K562 (cell line): ENCODE results near the gene HSD17B1. TPM values are rescaled to one million over a fixed set of nuclear protein-coding genes. Genes with fewer than 3 reads are reported as not detected.

Experiments
- CBX8 ChIP-seq: fragments of 200-600 bp; sonication (generic); IDR thresholded peaks from 2 replicates; pipeline ENCODE4 v1.6.1; 2012; ENCODE audit warnings: borderline replicate concordance, mixed run types, low read depth, mild to moderate bottlenecking, moderate library complexity, mixed read lengths, low read length, control low read depth, inconsistent platforms; ENCODE audit not compliant: poor library complexity, severe bottlenecking; ENCODE audit errors: extremely low read depth
- CREM ChIP-seq: IDR thresholded peaks from 2 replicates; pipeline ENCODE4 v1.6.1; 2014; ENCODE audit warnings: antibody characterized with exemption, low read depth
- EP300 ChIP-seq: IDR thresholded peaks from 2 replicates; pipeline ENCODE4 v1.6.1; 2012; ENCODE audit warnings: low read length, improper control_type of control experiment
- FIP1L1 ChIP-seq: fragments of 200-400 bp; formaldehyde crosslinking; IDR thresholded peaks from 2 replicates; pipeline ENCODE4 v1.6.1; 2018; ENCODE audit warnings: mild to moderate bottlenecking, low read depth, low read length; ENCODE audit not compliant: poor library complexity, severe bottlenecking
- FOSL1 ChIP-seq: fragments of 200-800 bp; sonication (Bioruptor generic); conservative IDR thresholded peaks from 2 replicates; pipeline ENCODE4 v1.6.1; 2016; ENCODE audit warnings: missing genetic modification characterization, missing compliant biosample characterization
- NR2C2 ChIP-seq, 2 experiments: fragments of 200-800 bp in 1 of 2; sonication (Bioruptor generic) in 1 of 2; sonication (generic) in 1 of 2; formaldehyde crosslinking in 1 of 2; IDR thresholded peaks; 2 replicates each; pipeline versions ENCODE4 v1.6.1 to v1.8.0; 2016 to 2022; ENCODE audit warnings: mild to moderate bottlenecking in 1 of 2, missing compliant biosample characterization in 1 of 2, missing genetic modification characterization in 1 of 2, missing genetic modification reagents in 1 of 2
- RBM39 ChIP-seq: fragments of 200-400 bp; formaldehyde crosslinking; optimal IDR thresholded peaks from 2 replicates; pipeline ENCODE3; 2018; ENCODE audit warnings: low read depth, low read length
- ZNF445 ChIP-seq: fragments of 250-450 bp; sonication (Bioruptor Pico); IDR thresholded peaks from 2 replicates; pipeline ENCODE4 v1.4.0; 2020; ENCODE audit warnings: low read depth, mild to moderate bottlenecking, moderate library complexity
- polyA plus RNA-seq, 8 experiments: library from polyadenylated mRNA; depleted of rRNA in 4 of 8; stranded (reverse) in 5 of 8; unstranded in 3 of 8; fragments of >200 nt; fragmentation: Nextera tagmentation in 2 of 8; fragmentation: Illumina TruSeq in 1 of 8; extraction: Ambion mirVana in 2 of 8; extraction: Trizol in 1 of 8; gene quantifications; 2 replicates each; pipeline versions ENCODE4 v1.2.1 to v1.2.3, GENCODE V29; 2011 to 2014; ENCODE audit warnings: inconsistent platforms in 1 of 8, missing spikeins in 1 of 8
- total RNA-seq, 7 experiments: library from RNA; depleted of rRNA in 6 of 7; stranded (reverse); fragments of >200 nt in 6 of 7; fragmentation: Illumina TruSeq in 2 of 7; extraction: Trizol in 2 of 7; gene quantifications; 2 replicates each; pipeline versions ENCODE4 v1.2.1 to v1.2.3, GENCODE V29; 2011 to 2021; ENCODE audit warnings: low replicate concordance in 1 of 7
- TF ChIP-seq, protein P1 (sequence below): fragments of 450-650 bp; IDR thresholded peaks from 2 replicates; pipeline ENCODE4 v1.6.1; 2016; ENCODE audit warnings: mild to moderate bottlenecking, moderate library complexity
- TF ChIP-seq, protein P2 (sequence below): sonication (generic); formaldehyde crosslinking; IDR thresholded peaks from 2 replicates; pipeline ENCODE4 v1.8.1; 2023; ENCODE audit warnings: mild to moderate bottlenecking, missing genetic modification reagents
- TF ChIP-seq, protein P3 (sequence below): fragments of 250-450 bp; sonication (Bioruptor Pico); IDR thresholded peaks from 2 replicates; pipeline ENCODE4 v1.8.0; 2021; ENCODE audit warnings: mild to moderate bottlenecking, moderate library complexity

Gene HSD17B1
- total and polyA plus RNA-seq, 9 of the 15 experiments (the other 6 are each of a cell fraction or from before 2014, with no cell fraction given), result 0.55 to 21.1 (median 3.6) TPM

DNA sequence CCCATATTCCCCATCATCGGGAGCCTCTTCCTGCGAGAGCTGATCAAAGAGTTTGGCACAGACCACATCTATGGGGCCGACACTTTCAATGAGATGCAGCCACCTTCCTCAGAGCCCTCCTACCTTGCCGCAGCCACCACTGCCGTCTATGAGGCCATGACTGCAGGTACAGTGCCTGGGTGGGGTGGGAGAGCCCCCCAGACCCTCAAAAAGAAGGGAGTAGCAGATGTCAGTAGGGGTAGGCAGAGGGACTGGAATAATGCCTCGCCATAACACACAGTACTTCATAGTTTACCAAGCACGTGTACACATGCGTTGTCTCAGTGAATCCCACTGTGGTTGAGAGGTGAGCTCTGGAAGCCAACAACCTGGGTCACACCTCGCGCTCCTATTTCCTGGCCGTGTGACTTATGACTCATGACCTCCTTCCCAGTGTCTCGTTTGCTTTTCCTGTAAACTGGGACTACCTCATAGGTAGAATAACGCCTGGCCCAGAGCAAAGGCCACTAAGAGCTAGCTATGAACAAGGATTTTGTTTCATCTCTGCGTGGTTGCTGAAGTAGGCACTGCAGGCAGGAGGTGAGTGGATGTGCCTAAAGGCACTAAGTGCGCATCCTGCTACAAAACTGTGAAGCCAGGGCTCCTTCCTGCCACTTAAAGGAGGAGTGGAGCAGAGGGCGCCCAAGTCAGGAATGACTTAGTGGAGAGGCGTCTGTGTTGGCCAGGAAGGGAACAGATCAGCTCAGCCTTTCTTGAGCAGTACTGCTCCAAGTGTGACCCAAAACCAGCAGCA lies 11.5 kb upstream of the HSD17B1 start (continued):
- TF ChIP-seq, protein P1, sequence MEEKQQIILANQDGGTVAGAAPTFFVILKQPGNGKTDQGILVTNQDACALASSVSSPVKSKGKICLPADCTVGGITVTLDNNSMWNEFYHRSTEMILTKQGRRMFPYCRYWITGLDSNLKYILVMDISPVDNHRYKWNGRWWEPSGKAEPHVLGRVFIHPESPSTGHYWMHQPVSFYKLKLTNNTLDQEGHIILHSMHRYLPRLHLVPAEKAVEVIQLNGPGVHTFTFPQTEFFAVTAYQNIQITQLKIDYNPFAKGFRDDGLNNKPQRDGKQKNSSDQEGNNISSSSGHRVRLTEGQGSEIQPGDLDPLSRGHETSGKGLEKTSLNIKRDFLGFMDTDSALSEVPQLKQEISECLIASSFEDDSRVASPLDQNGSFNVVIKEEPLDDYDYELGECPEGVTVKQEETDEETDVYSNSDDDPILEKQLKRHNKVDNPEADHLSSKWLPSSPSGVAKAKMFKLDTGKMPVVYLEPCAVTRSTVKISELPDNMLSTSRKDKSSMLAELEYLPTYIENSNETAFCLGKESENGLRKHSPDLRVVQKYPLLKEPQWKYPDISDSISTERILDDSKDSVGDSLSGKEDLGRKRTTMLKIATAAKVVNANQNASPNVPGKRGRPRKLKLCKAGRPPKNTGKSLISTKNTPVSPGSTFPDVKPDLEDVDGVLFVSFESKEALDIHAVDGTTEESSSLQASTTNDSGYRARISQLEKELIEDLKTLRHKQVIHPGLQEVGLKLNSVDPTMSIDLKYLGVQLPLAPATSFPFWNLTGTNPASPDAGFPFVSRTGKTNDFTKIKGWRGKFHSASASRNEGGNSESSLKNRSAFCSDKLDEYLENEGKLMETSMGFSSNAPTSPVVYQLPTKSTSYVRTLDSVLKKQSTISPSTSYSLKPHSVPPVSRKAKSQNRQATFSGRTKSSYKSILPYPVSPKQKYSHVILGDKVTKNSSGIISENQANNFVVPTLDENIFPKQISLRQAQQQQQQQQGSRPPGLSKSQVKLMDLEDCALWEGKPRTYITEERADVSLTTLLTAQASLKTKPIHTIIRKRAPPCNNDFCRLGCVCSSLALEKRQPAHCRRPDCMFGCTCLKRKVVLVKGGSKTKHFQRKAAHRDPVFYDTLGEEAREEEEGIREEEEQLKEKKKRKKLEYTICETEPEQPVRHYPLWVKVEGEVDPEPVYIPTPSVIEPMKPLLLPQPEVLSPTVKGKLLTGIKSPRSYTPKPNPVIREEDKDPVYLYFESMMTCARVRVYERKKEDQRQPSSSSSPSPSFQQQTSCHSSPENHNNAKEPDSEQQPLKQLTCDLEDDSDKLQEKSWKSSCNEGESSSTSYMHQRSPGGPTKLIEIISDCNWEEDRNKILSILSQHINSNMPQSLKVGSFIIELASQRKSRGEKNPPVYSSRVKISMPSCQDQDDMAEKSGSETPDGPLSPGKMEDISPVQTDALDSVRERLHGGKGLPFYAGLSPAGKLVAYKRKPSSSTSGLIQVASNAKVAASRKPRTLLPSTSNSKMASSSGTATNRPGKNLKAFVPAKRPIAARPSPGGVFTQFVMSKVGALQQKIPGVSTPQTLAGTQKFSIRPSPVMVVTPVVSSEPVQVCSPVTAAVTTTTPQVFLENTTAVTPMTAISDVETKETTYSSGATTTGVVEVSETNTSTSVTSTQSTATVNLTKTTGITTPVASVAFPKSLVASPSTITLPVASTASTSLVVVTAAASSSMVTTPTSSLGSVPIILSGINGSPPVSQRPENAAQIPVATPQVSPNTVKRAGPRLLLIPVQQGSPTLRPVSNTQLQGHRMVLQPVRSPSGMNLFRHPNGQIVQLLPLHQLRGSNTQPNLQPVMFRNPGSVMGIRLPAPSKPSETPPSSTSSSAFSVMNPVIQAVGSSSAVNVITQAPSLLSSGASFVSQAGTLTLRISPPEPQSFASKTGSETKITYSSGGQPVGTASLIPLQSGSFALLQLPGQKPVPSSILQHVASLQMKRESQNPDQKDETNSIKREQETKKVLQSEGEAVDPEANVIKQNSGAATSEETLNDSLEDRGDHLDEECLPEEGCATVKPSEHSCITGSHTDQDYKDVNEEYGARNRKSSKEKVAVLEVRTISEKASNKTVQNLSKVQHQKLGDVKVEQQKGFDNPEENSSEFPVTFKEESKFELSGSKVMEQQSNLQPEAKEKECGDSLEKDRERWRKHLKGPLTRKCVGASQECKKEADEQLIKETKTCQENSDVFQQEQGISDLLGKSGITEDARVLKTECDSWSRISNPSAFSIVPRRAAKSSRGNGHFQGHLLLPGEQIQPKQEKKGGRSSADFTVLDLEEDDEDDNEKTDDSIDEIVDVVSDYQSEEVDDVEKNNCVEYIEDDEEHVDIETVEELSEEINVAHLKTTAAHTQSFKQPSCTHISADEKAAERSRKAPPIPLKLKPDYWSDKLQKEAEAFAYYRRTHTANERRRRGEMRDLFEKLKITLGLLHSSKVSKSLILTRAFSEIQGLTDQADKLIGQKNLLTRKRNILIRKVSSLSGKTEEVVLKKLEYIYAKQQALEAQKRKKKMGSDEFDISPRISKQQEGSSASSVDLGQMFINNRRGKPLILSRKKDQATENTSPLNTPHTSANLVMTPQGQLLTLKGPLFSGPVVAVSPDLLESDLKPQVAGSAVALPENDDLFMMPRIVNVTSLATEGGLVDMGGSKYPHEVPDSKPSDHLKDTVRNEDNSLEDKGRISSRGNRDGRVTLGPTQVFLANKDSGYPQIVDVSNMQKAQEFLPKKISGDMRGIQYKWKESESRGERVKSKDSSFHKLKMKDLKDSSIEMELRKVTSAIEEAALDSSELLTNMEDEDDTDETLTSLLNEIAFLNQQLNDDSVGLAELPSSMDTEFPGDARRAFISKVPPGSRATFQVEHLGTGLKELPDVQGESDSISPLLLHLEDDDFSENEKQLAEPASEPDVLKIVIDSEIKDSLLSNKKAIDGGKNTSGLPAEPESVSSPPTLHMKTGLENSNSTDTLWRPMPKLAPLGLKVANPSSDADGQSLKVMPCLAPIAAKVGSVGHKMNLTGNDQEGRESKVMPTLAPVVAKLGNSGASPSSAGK, result peak; percentile 54; the same call in 1 of the 2 replicates
- TF ChIP-seq ZNF445 (CRISPR knock-in tag) (no peak), FOSL1 (tag) (peak; percentile 76; the same call in 1 of the 2 replicates), FIP1L1 (no peak), CREM (peak; percentile 35; the same call in 1 of the 2 replicates), RBM39 (no peak), EP300 (no peak), CBX8 (no peak), NR2C2 (CRISPR knock-in tag; IDR thresholded peaks at IDR 0.05) (no peak), NR2C2 (tag; IDR thresholded peaks at IDR 0.05) (peak; percentile 64)
- TF ChIP-seq, protein P2, sequence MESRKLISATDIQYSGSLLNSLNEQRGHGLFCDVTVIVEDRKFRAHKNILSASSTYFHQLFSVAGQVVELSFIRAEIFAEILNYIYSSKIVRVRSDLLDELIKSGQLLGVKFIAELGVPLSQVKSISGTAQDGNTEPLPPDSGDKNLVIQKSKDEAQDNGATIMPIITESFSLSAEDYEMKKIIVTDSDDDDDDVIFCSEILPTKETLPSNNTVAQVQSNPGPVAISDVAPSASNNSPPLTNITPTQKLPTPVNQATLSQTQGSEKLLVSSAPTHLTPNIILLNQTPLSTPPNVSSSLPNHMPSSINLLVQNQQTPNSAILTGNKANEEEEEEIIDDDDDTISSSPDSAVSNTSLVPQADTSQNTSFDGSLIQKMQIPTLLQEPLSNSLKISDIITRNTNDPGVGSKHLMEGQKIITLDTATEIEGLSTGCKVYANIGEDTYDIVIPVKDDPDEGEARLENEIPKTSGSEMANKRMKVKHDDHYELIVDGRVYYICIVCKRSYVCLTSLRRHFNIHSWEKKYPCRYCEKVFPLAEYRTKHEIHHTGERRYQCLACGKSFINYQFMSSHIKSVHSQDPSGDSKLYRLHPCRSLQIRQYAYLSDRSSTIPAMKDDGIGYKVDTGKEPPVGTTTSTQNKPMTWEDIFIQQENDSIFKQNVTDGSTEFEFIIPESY, result no peak
- TF ChIP-seq, protein P3, sequence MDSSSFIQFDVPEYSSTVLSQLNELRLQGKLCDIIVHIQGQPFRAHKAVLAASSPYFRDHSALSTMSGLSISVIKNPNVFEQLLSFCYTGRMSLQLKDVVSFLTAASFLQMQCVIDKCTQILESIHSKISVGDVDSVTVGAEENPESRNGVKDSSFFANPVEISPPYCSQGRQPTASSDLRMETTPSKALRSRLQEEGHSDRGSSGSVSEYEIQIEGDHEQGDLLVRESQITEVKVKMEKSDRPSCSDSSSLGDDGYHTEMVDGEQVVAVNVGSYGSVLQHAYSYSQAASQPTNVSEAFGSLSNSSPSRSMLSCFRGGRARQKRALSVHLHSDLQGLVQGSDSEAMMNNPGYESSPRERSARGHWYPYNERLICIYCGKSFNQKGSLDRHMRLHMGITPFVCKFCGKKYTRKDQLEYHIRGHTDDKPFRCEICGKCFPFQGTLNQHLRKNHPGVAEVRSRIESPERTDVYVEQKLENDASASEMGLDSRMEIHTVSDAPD (CRISPR knock-in tag), result no peak
